Esophagus (tissue), 2 donors: ENCODE results near the gene HEPACAM2. TPM values are rescaled to one million over a fixed set of nuclear protein-coding genes. Genes with fewer than 3 reads are reported as not detected.
A peak's percentile ranks its signal among the peaks of the same experiment; 100 is the strongest.

Experiments
- H3K27ac ChIP-seq, 2 donors: one replicate each; pipeline ENCODE4 v1.5.1; 2013; ENCODE audit warnings: low read depth in 2 of 2, mild to moderate bottlenecking in 2 of 2, inconsistent platforms in 1 of 2, low read length in 1 of 2, moderate library complexity in 1 of 2
- H3K27me3 ChIP-seq, 2 donors: one replicate each; pipeline ENCODE4 v1.6.1; 2013; ENCODE audit warnings: low read length in 2 of 2, control low read depth in 1 of 2, mild to moderate bottlenecking in 1 of 2; ENCODE audit not compliant: insufficient read depth in 2 of 2, control insufficient read depth in 1 of 2
- H3K36me3 ChIP-seq, 2 donors: one replicate each; pipeline ENCODE4 v1.6.1; 2013; ENCODE audit warnings: low read length in 1 of 2; ENCODE audit not compliant: control insufficient read depth in 2 of 2, insufficient read depth in 2 of 2
- H3K4me1 ChIP-seq, 2 donors: one replicate each; pipeline ENCODE4 v1.6.1; 2013; ENCODE audit warnings: low read length in 1 of 2; ENCODE audit not compliant: control insufficient read depth in 2 of 2, insufficient read depth in 2 of 2
- H3K4me3 ChIP-seq, 2 donors: one replicate each; pipeline ENCODE4 v1.5.1; 2013; ENCODE audit warnings: low read length in 2 of 2, mild to moderate bottlenecking in 2 of 2, low read depth in 1 of 2, moderate library complexity in 1 of 2
- H3K9me3 ChIP-seq, 2 donors: one replicate each; pipeline ENCODE4 v1.6.1; 2013; ENCODE audit warnings: mild to moderate bottlenecking in 2 of 2, low read depth in 1 of 2, low read length in 1 of 2, moderate library complexity in 1 of 2; ENCODE audit not compliant: control insufficient read depth in 2 of 2, insufficient read depth in 1 of 2
- WGBS, 2 donors: extraction: QIAGEN DNeasy Blood & Tissue Kit; methylation state at CpG; one replicate each; pipeline ENCODE4 v1.1.7; 2013; 5-methylcytosine and 5-hydroxymethylcytosine counted together
- polyA plus RNA-seq, 2 donors: library from polyadenylated mRNA; stranded (reverse); fragments of 200-250 nt; gene quantifications; one replicate each; pipeline ENCODE4 v1.2.3, GENCODE V29; 2013
- donor health status: healthy with polysubstance abuse.
- donor health status: Bipolar disorder and iron deficiency.

HEPACAM2 gene
- polyA plus RNA-seq = under 1 TPM in 1 of 2 donors, not detected in 1; 0.04 TPM

DNA sequence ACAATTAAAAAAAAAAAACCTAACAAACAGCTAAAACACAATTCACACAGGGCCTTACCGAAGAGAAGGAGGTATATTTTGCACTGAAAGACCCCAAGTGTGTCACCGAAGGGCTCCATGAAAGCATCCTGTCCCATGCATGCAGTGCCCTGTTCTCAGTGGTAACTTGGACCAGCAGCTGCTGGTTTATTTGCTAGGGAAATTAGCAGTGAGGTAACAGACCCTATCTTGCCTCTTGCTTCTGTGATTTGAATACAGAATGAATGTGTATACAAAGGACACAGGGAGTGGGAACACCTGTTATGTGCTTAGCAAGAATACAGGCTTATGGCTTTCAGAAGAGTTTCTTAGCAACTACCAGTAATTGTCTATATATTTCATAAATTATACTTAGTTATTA lies at the start of gene HEPACAM2:
HEPACAM2 (minus strand) TSS at position 160 of the 400 bp plus-strand sequence.
- H3K9me3 ChIP-seq = no peaks in the 10 kb centered on the region

DNA sequence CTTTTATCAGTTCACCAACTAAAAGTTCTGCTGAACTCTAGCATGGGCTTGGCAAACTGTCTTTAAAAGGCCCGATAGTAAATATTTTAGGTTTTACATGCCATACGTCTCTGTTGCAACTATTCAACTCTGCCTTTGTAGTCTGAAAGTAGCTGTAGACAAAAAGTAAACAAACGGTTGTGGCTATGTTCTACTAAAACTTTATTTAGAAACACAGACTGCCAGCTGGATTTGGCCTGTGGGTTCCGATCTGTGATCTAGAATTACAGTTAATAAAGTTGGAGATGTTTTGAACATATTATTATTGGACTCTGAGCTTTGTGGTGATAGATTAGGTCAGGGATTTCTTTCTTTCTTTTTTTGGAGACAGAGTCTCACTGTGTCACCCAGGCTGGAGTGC lies 39.0 kb upstream of the HEPACAM2 start:
- Histone ChIP-seq H3K4me1 (no peaks in the 10 kb centered on the region), H3K4me3 (no peak overlapping the region), H3K27me3 (no peaks in the 10 kb centered on the region), H3K9me3 (no peaks in the 10 kb centered on the region), H3K27ac (no peak overlapping the region), H3K36me3 (peaks cover 0 to 4% of the 10 kb centered on the region in 2 donors)
- WGBS, 2 donors = 73 to 83% methylated on average over 4 of the region's 4 CpGs

More for the DNA sequence above, at the start of gene HEPACAM2:
- Histone ChIP-seq H3K27ac (no peak within 1 kb of the TSS), H3K4me3 (no peak within 1 kb of the TSS), H3K4me1 (no peaks in the 10 kb centered on the region), H3K27me3 (no peaks in the 10 kb centered on the region), H3K36me3 (no peaks in the 10 kb centered on the region)
- 47 to 55% methylated on average over 2 of the region's 2 CpGs for WGBS, 2 donors

DNA sequence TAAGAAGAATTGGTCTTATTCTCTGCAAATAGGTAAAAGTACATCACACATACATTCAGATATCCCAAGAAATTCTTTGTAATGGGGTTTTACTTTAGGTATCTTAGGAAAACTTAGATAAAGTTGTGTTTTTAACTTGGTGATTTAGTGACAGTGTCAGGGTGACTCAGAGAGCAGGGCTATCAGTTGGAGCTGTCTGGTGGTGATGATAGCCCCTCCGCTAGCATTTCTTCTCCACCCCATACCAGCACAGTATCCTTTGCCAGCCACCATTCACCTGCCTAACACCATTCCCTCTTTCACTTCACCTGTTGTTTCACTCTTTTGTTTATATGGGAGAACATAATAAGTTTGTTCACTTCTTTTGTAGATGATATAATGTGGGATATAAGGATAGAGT lies 36.3 kb upstream of the HEPACAM2 start:
- Histone ChIP-seq H3K36me3 (peaks cover 0 to 4% of the 10 kb centered on the region in 2 donors), H3K4me1 (no peaks in the 10 kb centered on the region), H3K9me3 (no peaks in the 10 kb centered on the region), H3K27me3 (no peaks in the 10 kb centered on the region), H3K27ac (no peak overlapping the region), H3K4me3 (no peak overlapping the region)
- 88 to 97% methylated on average over 1 of the region's 1 CpG for WGBS, 2 donors

DNA sequence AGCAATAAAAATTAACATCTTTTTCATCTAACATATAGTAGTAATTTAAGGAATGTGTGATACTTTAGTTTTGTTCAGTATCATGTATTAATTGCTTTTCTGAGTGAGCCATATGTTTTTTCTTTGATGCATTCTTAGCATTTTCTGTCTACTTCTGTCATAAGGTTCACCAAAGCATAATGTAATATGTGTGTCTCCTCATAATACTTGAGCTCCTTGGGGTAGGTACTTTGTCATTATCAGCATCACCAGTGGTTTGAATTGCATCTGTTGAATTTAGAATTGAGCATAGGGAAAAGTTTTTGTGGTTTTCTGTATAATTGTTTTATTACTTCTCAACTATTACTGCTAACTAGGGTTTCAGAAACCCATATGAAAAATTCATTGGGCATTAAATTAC lies 32.4 kb upstream of the HEPACAM2 start:
- no peaks in the 10 kb centered on the region for H3K4me1 ChIP-seq
- peaks cover 0 to 2% of the 10 kb centered on the region in 2 donors for H3K36me3 ChIP-seq
- H3K4me3 ChIP-seq = no peak overlapping the region
- H3K27me3 ChIP-seq = no peaks in the 10 kb centered on the region
- no peak overlapping the region for H3K27ac ChIP-seq
- H3K9me3 ChIP-seq = no peaks in the 10 kb centered on the region

DNA sequence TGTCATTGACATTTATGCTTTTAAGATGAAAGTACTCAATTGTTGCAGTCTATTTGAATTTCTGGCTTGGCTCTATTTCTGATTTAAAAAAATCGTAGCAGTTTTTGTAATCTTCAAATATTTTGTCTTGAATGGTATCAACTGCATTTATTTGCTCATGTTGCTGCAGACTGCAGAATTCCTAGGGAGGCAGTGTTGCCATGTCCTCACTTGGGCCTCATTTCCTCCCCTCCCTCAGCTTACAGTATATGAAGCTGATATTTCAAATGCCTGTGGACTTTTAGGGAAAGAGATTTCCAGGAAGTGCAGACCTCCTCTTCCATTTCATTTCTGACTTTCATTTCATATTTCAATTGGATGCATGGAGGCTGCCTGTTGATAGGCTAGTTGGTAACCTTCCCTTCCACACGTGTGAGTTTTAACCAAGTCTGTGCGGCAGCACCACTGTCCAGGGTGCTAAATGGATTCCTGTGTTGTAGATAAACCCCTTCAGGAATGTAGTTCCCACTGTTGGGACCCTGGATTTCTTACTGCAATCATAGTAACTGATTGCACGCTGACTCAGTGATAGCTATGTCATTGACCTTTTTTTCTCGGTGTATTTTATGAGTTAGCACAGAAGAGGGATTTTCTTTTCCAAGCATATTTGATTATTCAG lies 23.4 kb upstream of the HEPACAM2 start:
- no peak overlapping the region for H3K27ac ChIP-seq
- no peaks in the 10 kb centered on the region for H3K27me3 ChIP-seq
- 81% methylated on average over 5 of the region's 5 CpGs for WGBS, 2 donors
- no peak overlapping the region for H3K4me3 ChIP-seq
- H3K4me1 ChIP-seq = no peaks in the 10 kb centered on the region
- no peaks in the 10 kb centered on the region for H3K36me3 ChIP-seq
- H3K9me3 ChIP-seq = no peaks in the 10 kb centered on the region

DNA sequence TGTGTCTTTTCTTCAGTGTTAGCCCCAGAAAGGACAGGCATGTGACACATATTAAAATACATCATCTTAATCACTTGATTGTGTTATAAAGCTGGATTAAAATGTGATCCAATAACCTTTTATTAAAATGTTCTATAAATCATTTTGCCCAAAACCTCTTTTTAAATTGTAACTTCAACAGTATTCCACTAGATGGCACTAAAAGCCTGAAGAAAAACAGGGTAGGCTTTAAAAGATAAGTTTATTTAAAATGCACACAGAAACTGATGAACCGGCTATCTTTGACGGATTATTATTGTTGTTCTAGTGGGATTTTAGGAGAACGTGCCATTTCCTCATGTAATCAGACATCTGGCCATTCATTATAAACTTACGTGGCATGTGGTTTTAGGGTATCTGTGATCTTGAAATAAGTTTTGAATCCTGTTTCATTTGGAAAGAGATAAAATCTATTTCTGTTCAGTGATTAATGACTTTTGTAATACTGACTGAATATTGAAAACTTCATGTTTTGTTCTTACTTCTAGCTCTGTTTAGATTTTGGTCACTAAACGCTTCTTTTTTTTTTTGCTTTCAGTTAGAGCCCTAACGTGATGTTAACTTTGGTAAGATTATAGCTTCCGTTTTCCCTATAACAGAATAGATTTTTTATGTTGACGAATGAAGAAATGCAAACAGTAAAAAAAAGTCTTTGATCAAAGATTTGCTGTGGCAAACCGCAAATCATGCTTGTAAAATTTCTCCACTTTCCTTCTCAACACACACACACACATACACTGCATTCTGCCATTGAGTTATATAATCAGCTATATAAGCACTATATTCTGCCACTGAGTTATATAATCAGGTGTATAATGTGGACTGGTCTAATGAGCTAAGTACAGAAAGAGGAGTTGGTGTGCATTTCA lies 19.5 kb upstream of the HEPACAM2 start:
- H3K27ac ChIP-seq = no peak overlapping the region
- H3K9me3 ChIP-seq = no peaks in the 10 kb centered on the region
- H3K4me3 ChIP-seq = peak overlapping the region in 1 of 2 donors; percentile 13
- H3K4me1 ChIP-seq = no peaks in the 10 kb centered on the region
- 29 to 35% methylated on average over 9 of the region's 9 CpGs for WGBS, 2 donors
- no peaks in the 10 kb centered on the region for H3K27me3 ChIP-seq
- no peaks in the 10 kb centered on the region for H3K36me3 ChIP-seq

DNA sequence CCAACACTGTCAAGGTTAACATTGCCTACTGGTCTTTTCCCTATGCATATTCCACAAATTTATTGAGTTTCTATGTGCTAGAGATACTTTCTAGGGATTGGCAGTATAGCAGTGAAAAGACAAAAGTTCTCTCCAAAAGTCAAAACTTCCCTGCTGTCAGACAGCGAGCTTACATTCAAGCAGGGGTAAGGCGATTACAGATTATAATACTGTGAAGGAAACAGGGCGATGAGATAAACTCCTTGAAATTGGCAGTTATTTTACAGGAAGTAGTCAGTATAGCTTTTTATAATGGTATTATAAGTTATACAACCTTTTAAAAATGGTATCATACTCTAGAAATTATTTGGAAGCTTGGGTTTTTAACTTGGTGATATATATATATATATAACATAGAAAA lies 15.8 kb upstream of the HEPACAM2 start:
- Histone ChIP-seq H3K27ac (no peak overlapping the region), H3K27me3 (no peaks in the 10 kb centered on the region), H3K4me3 (no peak overlapping the region), H3K4me1 (no peaks in the 10 kb centered on the region), H3K36me3 (no peaks in the 10 kb centered on the region), H3K9me3 (no peaks in the 10 kb centered on the region)
- 95% methylated on average over 3 of the region's 3 CpGs for WGBS, 2 donors

DNA sequence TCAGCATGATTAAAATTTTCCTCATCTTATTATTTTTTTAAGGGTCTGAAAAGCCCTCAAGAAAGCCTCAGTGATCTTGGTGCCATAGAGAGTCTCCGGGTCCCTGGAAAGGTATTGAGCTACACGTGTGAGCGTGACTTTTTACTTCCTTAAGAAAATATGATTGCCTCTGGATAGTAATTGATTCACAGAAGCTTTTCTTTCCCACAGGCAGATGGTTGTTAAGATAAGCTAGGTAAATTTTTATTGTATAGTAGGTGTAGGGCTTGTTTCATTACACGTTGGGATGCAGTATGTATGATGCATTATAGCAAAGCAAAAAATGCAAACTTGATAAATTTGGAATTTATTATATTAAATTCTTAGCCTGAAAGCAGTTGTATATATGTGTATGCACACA lies 13.6 kb upstream of the HEPACAM2 start:
- Histone ChIP-seq H3K4me3 (no peak overlapping the region), H3K27ac (no peak overlapping the region), H3K27me3 (no peaks in the 10 kb centered on the region), H3K36me3 (no peaks in the 10 kb centered on the region), H3K9me3 (no peaks in the 10 kb centered on the region), H3K4me1 (no peaks in the 10 kb centered on the region)
- WGBS, 2 donors = 79 to 86% methylated on average over 4 of the region's 4 CpGs

DNA sequence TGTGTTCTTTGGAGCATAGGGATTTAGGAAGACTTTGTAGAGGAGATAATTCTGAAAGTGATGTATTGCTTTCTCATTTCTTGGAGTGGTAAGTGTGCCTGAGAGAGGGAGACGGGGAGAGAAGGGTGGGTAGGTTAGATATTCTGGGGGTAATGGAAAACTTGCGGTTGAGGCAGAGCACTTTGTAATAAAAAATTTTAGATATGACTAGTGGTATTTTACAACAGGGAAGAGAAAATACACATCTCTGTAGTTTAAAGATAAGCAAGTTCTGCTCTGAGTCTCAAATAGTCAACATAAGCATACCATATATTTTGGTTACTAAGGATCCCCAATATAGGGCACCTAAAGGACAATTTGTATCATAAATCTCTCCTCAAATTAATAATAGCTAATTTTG lies 12.5 kb upstream of the HEPACAM2 start:
- Histone ChIP-seq H3K9me3 (no peaks in the 10 kb centered on the region), H3K4me1 (no peaks in the 10 kb centered on the region), H3K4me3 (no peak overlapping the region), H3K27ac (no peak overlapping the region), H3K27me3 (no peaks in the 10 kb centered on the region), H3K36me3 (no peaks in the 10 kb centered on the region)
- WGBS, 2 donors = 84 to 87% methylated on average over 2 of the region's 2 CpGs
